ENCODE measurements around the gene FGD2. TPM values are rescaled to one million over a fixed set of nuclear protein-coding genes. Genes with fewer than 3 reads are reported as not detected.

Gene FGD2
- total and polyA plus RNA-seq, 12 donors: 1.0 to 22.1 (median 2.5) TPM

DNA sequence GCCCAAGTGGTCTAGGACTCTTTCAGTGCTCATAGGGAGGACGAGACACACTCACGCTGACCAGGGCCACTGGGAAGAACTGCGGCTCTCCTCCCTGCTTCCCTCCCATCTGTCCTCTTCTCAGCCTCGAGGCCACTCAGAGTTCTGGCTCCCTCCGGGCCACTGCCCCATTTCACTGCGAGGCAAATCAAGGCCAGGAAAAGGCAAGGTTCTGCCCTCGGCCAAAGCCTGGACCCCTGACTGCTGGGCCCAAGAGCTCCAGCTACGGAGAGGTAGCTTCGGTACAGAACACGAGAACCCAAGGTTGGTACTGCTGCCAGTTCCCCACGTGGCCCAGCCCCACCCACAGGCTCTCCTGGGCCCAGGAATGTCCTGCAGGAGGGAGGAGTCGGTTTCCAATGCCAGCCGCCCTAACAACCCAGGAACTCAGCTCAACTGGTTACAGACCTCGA is 36.2 kb upstream of the FGD2 start:
- Histone ChIP-seq H3K9me3 (no peaks in the 10 kb centered on the region), H3K4me1 (peaks cover 12 to 82% (median 61%) of the 10 kb centered on the region in 9 donors), H3K27me3 (no peaks in the 10 kb centered on the region), H3K36me3 (peaks cover 0 to 85% (median 67%) of the 10 kb centered on the region in 9 donors), H3K4me3 (no peak overlapping the region), H3K27ac (peak overlapping the region in 4 of 10 donors; percentile 3 to 44 (median 24))
- DNase-seq: no peak
- intact Hi-C loops (cut with DNase I): no loop called here
- peak in 4 of 8 donors; percentile 20 to 27 (median 22) for ATAC-seq
- TF ChIP-seq, protein P1, sequence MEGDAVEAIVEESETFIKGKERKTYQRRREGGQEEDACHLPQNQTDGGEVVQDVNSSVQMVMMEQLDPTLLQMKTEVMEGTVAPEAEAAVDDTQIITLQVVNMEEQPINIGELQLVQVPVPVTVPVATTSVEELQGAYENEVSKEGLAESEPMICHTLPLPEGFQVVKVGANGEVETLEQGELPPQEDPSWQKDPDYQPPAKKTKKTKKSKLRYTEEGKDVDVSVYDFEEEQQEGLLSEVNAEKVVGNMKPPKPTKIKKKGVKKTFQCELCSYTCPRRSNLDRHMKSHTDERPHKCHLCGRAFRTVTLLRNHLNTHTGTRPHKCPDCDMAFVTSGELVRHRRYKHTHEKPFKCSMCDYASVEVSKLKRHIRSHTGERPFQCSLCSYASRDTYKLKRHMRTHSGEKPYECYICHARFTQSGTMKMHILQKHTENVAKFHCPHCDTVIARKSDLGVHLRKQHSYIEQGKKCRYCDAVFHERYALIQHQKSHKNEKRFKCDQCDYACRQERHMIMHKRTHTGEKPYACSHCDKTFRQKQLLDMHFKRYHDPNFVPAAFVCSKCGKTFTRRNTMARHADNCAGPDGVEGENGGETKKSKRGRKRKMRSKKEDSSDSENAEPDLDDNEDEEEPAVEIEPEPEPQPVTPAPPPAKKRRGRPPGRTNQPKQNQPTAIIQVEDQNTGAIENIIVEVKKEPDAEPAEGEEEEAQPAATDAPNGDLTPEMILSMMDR (IDR thresholded peaks at IDR 0.05): no peak
- 63 to 72% methylated on average over 14 of the region's 14 CpGs for WGBS, 2 donors

DNA sequence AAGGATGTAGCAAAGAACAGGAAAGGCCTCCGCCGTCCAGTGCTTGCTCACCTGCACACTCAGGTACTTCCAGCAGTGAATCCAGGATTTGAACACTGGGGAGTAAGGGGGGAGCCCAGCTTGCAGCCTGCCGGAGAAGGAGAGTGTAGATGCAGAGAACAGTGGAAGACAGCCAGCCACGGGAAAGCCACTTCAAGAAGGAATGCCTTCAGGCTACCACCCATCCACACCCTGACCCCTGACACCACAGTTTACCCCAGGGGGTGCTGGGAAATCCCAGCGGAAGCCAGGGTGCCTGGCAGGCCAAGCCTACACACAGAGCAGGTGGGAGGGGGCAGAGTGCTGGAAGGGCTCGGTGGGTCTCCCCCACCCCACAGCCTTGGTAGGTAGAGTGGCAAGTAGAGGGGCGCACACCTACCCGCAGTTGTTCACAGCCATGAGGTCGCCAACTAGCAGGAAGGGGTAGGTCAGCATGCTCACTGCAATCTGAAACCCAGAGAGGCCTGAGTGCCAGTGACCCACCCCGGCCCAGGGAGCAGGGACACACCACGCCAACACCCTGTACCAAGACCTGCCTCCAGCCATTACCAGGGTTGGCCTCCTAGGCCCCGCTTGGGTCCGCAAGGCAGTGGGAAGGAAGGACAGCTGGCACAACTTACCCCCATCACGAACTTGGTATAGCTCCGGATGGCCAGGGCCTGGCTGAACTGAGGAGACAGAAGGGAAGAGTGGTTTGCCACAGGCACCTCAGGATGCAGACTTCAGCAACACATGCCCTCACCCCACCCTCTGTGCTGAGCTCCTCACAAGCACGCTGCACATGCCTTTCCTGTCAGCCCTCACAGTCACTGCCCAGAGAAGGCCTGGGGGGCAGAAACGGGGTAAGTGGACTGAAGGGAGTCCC is 35.2 kb upstream of the FGD2 start:
- Histone ChIP-seq H3K36me3 (peaks cover 0 to 95% (median 77%) of the 10 kb centered on the region in 9 donors), H3K27ac (peak overlapping the region in 8 of 10 donors; percentile 5 to 79 (median 58)), H3K4me1 (peaks cover 3 to 83% (median 61%) of the 10 kb centered on the region in 9 donors), H3K9me3 (no peaks in the 10 kb centered on the region), H3K27me3 (no peaks in the 10 kb centered on the region), H3K4me3 (no peak overlapping the region)
- intact Hi-C loops (cut with DNase I): loop anchor here in 1 of 10 donors (5.0 kb wide), 1 partner anchor 128 kb away; no protein-coding TSS in a partner anchor
- TF ChIP-seq, protein P1 (IDR thresholded peaks at IDR 0.05): no peak
- DNase-seq (no peak), ATAC-seq (peak in 1 of 8 donors; percentile 8)
- WGBS, 2 donors: 81 to 83% methylated on average over 17 of the region's 17 CpGs

DNA sequence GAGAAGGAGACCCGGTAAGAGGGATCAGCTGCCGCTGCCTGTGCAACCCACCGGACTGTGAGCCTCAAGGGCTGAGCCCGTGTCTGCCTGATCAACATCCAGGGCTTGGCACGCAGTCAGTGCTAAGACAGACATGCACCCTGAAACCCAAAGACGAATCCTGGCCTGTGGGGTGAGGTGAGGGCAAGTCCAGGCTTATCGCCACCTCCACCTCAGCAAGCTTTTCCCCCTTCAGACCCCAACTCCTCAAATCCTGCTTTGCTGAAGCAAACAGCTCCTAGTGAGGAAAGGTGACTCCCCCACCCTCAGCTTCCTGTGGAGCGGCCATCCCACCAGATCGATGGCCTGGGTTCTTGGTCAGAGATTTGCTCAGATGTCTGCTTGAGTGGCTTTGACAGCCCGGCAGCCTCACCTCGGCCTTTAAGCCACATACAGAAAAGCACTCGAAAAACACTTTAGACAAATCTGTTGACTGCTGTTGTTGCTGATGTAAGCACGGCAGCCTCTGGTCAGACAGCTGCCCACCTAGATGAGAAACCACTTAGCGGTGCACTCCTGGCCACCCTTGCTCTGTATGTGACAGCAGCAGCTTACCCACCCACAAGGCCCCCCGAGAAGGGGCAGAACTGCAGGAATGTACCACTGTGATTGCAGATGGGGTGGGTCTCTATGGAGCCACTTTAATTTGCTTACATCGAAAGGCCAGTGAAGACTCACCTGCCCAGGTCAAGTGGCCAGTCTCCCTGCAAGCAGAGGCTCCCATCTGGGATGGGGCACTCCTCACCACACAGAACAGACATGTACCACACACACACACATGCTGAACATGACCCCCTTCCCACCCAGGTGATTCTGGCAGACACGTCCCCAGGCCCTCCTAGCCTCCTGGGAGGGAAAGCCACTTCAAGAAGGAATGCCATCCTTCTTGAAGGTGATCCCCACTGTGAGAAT is 34.3 kb upstream of the FGD2 start:
- peak in 1 of 8 donors; percentile 6 for ATAC-seq
- Histone ChIP-seq H3K9me3 (no peaks in the 10 kb centered on the region), H3K36me3 (peaks cover 0 to 100% (median 85%) of the 10 kb centered on the region in 9 donors), H3K27me3 (no peaks in the 10 kb centered on the region), H3K27ac (peak overlapping the region; percentile 5 to 79 (median 52)), H3K4me1 (peaks cover 8 to 92% (median 70%) of the 10 kb centered on the region in 9 donors), H3K4me3 (no peak overlapping the region)
- DNase-seq: no peak
- intact Hi-C loops (cut with DNase I): loop anchor here in 1 of 10 donors (5.0 kb wide), 1 partner anchor 129 kb away; no protein-coding TSS in a partner anchor
- TF ChIP-seq, protein P1 (IDR thresholded peaks at IDR 0.05): no peak
- 47 to 68% methylated on average over 17 of the region's 17 CpGs for WGBS, 2 donors
